Erythroblast (primary cell): Measurements from ENCODE around the gene FMN1.

Source experiments
- GATA1 ChIP-seq: IDR thresholded peaks from 2 replicates; pipeline ENCODE4 v1.6.1; 2011; ENCODE audit warnings: low read depth, mild to moderate bottlenecking, control low read depth, low read length, moderate library complexity
- POLR2A ChIP-seq: IDR thresholded peaks from 2 replicates; pipeline ENCODE4 v1.6.1; 2011; ENCODE audit warnings: mild to moderate bottlenecking, low read length

DNA sequence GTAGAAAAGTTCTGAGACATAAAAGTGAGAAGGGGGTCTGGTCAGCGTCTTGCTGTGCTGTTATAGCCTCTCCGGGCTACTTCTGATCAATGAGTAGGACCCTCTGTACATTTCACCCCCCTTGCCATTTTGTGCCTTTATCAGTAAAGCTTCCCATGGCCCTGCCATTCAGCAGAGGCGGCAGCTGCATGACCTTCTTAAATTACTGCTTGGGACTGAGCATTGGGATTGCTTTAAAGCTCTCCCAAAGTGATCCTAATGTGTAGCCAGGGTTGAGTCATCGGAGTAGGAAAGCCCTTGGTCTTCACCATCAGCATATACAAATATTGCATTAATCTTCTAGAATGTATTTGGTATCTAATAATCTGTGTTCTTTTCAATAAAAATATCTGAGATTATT, 70.2 kb downstream of the FMN1 start:
- no peak for TF ChIP-seq POLR2A
- TF ChIP-seq GATA1: no peak
